Activated naive CD4-positive, alpha-beta T cell treated with anti-CD3 and anti-CD28 coated beads, Interleukin-2, amount 50 U/mL, for 16 hours (primary cell): ENCODE data around the gene RTKN.
A peak's percentile ranks its signal among the peaks of the same experiment; 100 is the strongest.
"Not testable (repeated sequence)": the region's sequence is repeated elsewhere in the genome, so short reads cannot be mapped to it uniquely, and the experiment has no call there.

ENCODE experiments used
- DNase-seq: peaks from one replicate; pipeline ENCODE4 v3.0.0-alpha.2; 2020

Gene RTKN

GRCh38 chr2:74460187-74460586 is 18.4 kb upstream of the RTKN start:
- not testable (repeated sequence) for DNase-seq

GRCh38 chr2:74459503-74460118 is 17.9 kb upstream of the RTKN start:
- DNase-seq, result not testable (repeated sequence)

GRCh38 chr2:74458938-74459363 is 17.2 kb upstream of the RTKN start:
- DNase-seq, result no peak

GRCh38 chr2:74458132-74458937 is 16.6 kb upstream of the RTKN start, which contains the start of gene WBP1:
Gene WBP1 (plus strand): TSS chr2:74458438. CDS start chr2:74458603, 165 bp downstream.
- DNase-seq, result peak; percentile 98

- peak; percentile 83 for DNase-seq
Observed at GRCh38 chr2:74457549-74458131, 15.9 kb upstream of the RTKN start.

- no peak for DNase-seq
Observed at GRCh38 chr2:74457129-74457548, 15.4 kb upstream of the RTKN start.

- DNase-seq, result peak; percentile 94
Observed at GRCh38 chr2:74454654-74455511, 13.1 kb upstream of the RTKN start, which contains the start of gene INO80B. Gene INO80B (plus strand): TSS chr2:74455087. CDS start chr2:74455117, 30 bp downstream.

GRCh38 chr2:74450570-74451190 is 8.9 kb upstream of the RTKN start:
- DNase-seq, result no peak

GRCh38 chr2:74448771-74449170 is 7.0 kb upstream of the RTKN start:
- DNase-seq, result no peak

GRCh38 chr2:74447230-74447999 is 5.7 kb upstream of the RTKN start:
- DNase-seq, result no peak

- DNase-seq, result no peak
Observed at GRCh38 chr2:74444498-74445318, 3.0 kb upstream of the RTKN start.

GRCh38 chr2:74442483-74443297 is 953 bp upstream of the RTKN start:
- not testable (repeated sequence) for DNase-seq

GRCh38 chr2:74441170-74441689 is 507 bp downstream of the RTKN start:
- DNase-seq, result no peak

GRCh38 chr2:74440378-74441169 is 1.2 kb downstream of the RTKN start:
- DNase-seq, result peak; percentile 53

- no peak for DNase-seq
Observed at GRCh38 chr2:74439803-74440377, 1.8 kb downstream of the RTKN start.

GRCh38 chr2:74439373-74439772 is 2.4 kb downstream of the RTKN start:
- no peak for DNase-seq

- no peak for DNase-seq
Observed at GRCh38 chr2:74438248-74438647, 3.5 kb downstream of the RTKN start.
